HG02938 (cell line): ENCODE measurements around the gene ZNF606.
"Not testable (repeated sequence)": the region's sequence is repeated elsewhere in the genome, so short reads cannot be mapped to it uniquely, and the experiment has no call there.

Experiments
- ATAC-seq: cut with Tn5 transposase; IDR thresholded peaks from one replicate; pipeline ENCODE4 v1.9.1; 2021; ENCODE audit warnings: mild to moderate bottlenecking, moderate library complexity; ENCODE audit not compliant: unreplicated experiment

Gene ZNF606

GRCh38 chr19:58010507-58010906 lies 7.9 kb upstream of the ZNF606 start:
- no peak for ATAC-seq

- ATAC-seq = no peak
Measured at GRCh38 chr19:58009666-58010301, 7.2 kb upstream of the ZNF606 start.

- no peak for ATAC-seq
Measured at GRCh38 chr19:58009301-58009665, 6.7 kb upstream of the ZNF606 start.

- ATAC-seq = not testable (repeated sequence)
Measured at GRCh38 chr19:58008877-58009276, 6.3 kb upstream of the ZNF606 start.

- no peak for ATAC-seq
Measured at GRCh38 chr19:58007285-58007684, 4.7 kb upstream of the ZNF606 start.

- no peak for ATAC-seq
Measured at GRCh38 chr19:58003174-58003828, 681 bp upstream of the ZNF606 start.

GRCh38 chr19:58001895-58002369 lies 688 bp downstream of the ZNF606 start:
- ATAC-seq = no peak

- no peak for ATAC-seq
Measured at GRCh38 chr19:58000677-58001076, 1.9 kb downstream of the ZNF606 start.

GRCh38 chr19:57992841-57993240 lies 9.8 kb downstream of the ZNF606 start:
- no peak for ATAC-seq

- ATAC-seq = no peak
Measured at GRCh38 chr19:57978586-57979289, 23.9 kb downstream of the ZNF606 start.

GRCh38 chr19:57974434-57974833 lies 28.2 kb downstream of the ZNF606 start, which contains the start of gene C19orf18:
Gene C19orf18, minus strand, starts transcription at chr19:57974534. Its CDS starts 102 bp downstream, at chr19:57974432.
- ATAC-seq = no peak

- no peak for ATAC-seq
Measured at GRCh38 chr19:57964761-57965160, 37.9 kb downstream of the ZNF606 start.

- no peak for ATAC-seq
Measured at GRCh38 chr19:57961785-57962184, 40.8 kb downstream of the ZNF606 start.

- no peak for ATAC-seq
Measured at GRCh38 chr19:57954996-57955395, 47.6 kb downstream of the ZNF606 start.

GRCh38 chr19:57949702-57950101 lies 52.9 kb downstream of the ZNF606 start:
- ATAC-seq = no peak

- ATAC-seq = no peak
Measured at GRCh38 chr19:57949296-57949695, 53.3 kb downstream of the ZNF606 start.

- ATAC-seq = peak; percentile 85
Measured at GRCh38 chr19:57947419-57948134, 55.0 kb downstream of the ZNF606 start, which contains the start of gene ZNF256. Gene ZNF256, minus strand, starts transcription at chr19:57947706. Its CDS starts 232 bp downstream, at chr19:57947474.

- ATAC-seq = peak; percentile 19
Measured at GRCh38 chr19:57947088-57947418, 55.6 kb downstream of the ZNF606 start.

GRCh38 chr19:57946316-57946715 lies 56.3 kb downstream of the ZNF606 start:
- no peak for ATAC-seq

GRCh38 chr19:57941593-57941992 lies 61.0 kb downstream of the ZNF606 start:
- ATAC-seq = no peak

GRCh38 chr19:57935731-57936130 lies 66.9 kb downstream of the ZNF606 start:
- no peak for ATAC-seq
